ENCODE data around the gene CEACAM20. TPM values are rescaled to one million over a fixed set of nuclear protein-coding genes. Genes with fewer than 3 reads are reported as not detected.

Gene CEACAM20
- total and polyA plus RNA-seq, 7 donors, result 0.03 TPM; not detected in 6

DNA sequence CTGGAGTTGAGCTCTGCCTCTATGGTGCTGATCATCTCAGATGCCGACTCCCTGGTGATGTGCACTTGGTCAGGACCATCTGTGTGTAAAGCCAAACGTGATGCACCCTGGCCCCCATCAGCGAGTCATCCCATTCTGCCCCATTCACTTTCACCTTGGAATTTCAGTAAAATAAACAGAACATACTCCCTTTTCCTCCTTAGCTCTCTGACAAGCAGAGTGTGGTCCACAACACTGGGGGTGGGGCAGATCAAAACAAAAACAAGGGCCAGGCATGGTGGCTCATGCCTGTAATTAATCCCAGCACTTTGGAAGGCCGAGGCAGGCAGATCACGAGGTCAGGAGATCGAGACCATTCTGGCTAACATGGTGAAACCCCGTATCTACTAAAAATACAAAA, 12.3 kb downstream of the CEACAM20 start:
- no peak for ATAC-seq
- H3K4me1 ChIP-seq, result no peaks in the 10 kb centered on the region
- no peaks in the 10 kb centered on the region for H3K36me3 ChIP-seq (ENCODE audit: insufficient read depth in 1 of 2, low read depth in 1 of 2)
- H3K27me3 ChIP-seq (ENCODE audit: insufficient read depth in 3 of 3, low read length in 2 of 3), result peaks cover 0 to 3% (median 0%) of the 10 kb centered on the region in 3 donors
- no peaks in the 10 kb centered on the region for H3K9me3 ChIP-seq
- TF ChIP-seq CTCF (IDR thresholded peaks at IDR 0.05), result no peak
- 69 to 74% (median 71%) methylated on average over 7 of the region's 7 CpGs for WGBS, 3 donors
- intact Hi-C loops (cut with DNase I), result no loop called here
- no peak for DNase-seq
- H3K27ac ChIP-seq, result no peak overlapping the region
- H3K4me3 ChIP-seq, result no peak overlapping the region

- no peak for TF ChIP-seq CTCF (IDR thresholded peaks at IDR 0.05)
- no peak overlapping the region for H3K27ac ChIP-seq
- no peaks in the 10 kb centered on the region for H3K36me3 ChIP-seq (ENCODE audit: insufficient read depth in 1 of 2, low read depth in 1 of 2)
- peaks cover 0 to 3% (median 0%) of the 10 kb centered on the region in 3 donors for H3K27me3 ChIP-seq (ENCODE audit: insufficient read depth in 3 of 3, low read length in 2 of 3)
- no peaks in the 10 kb centered on the region for H3K4me1 ChIP-seq
- 95 to 98% (median 96%) methylated on average over 1 of the region's 1 CpG for WGBS, 3 donors
- DNase-seq (no peak), ATAC-seq (no peak)
- H3K4me3 ChIP-seq, result no peak overlapping the region
- intact Hi-C loops (cut with DNase I), result no loop called here
- no peaks in the 10 kb centered on the region for H3K9me3 ChIP-seq
Measured at GRCh38 chr19:44515907-44516306, 13.6 kb downstream of the CEACAM20 start.

- ATAC-seq (no peak), DNase-seq (no peak)
- Histone ChIP-seq H3K9me3 (no peaks in the 10 kb centered on the region), H3K27me3 (ENCODE audit: insufficient read depth in 3 of 3, low read length in 2 of 3) (peaks cover 0 to 3% (median 0%) of the 10 kb centered on the region in 3 donors), H3K36me3 (ENCODE audit: insufficient read depth in 1 of 2, low read depth in 1 of 2) (no peaks in the 10 kb centered on the region), H3K4me3 (no peak overlapping the region), H3K4me1 (no peaks in the 10 kb centered on the region), H3K27ac (no peak overlapping the region)
- WGBS, 3 donors, result 79 to 81% (median 80%) methylated on average over 3 of the region's 3 CpGs
- intact Hi-C loops (cut with DNase I), result no loop called here
- TF ChIP-seq CTCF (IDR thresholded peaks at IDR 0.05), result no peak
Measured at GRCh38 chr19:44515031-44515430, 14.4 kb downstream of the CEACAM20 start.

GRCh38 chr19:44512326-44513298, 16.9 kb downstream of the CEACAM20 start:
- no peak for ATAC-seq

More at GRCh38 chr19:44512326-44513298, 16.9 kb downstream of the CEACAM20 start:
- Histone ChIP-seq H3K27me3 (ENCODE audit: insufficient read depth in 3 of 3, low read length in 2 of 3) (peaks cover 0 to 9% (median 0%) of the 10 kb centered on the region in 3 donors), H3K27ac (no peak overlapping the region), H3K9me3 (peaks cover 5% of the 10 kb centered on the region), H3K36me3 (ENCODE audit: insufficient read depth in 1 of 2, low read depth in 1 of 2) (no peaks in the 10 kb centered on the region), H3K4me1 (no peaks in the 10 kb centered on the region), H3K4me3 (no peak overlapping the region)
- no peak for TF ChIP-seq CTCF (IDR thresholded peaks at IDR 0.05)
- intact Hi-C loops (cut with DNase I), result no loop called here
- no peak for DNase-seq
- 31 to 34% (median 32%) methylated on average over 12 of the region's 12 CpGs for WGBS, 3 donors

Data from psoas muscle (tissue), 8 donors.